ENCODE data around the gene PARP3. TPM values are rescaled to one million over a fixed set of nuclear protein-coding genes. Genes with fewer than 3 reads are reported as not detected.
A peak's percentile ranks its signal among the peaks of the same experiment; 100 is the strongest.

The PARP3 gene
- total RNA-seq, 1 donor from 2014 or later, result 4.8 TPM

DNA sequence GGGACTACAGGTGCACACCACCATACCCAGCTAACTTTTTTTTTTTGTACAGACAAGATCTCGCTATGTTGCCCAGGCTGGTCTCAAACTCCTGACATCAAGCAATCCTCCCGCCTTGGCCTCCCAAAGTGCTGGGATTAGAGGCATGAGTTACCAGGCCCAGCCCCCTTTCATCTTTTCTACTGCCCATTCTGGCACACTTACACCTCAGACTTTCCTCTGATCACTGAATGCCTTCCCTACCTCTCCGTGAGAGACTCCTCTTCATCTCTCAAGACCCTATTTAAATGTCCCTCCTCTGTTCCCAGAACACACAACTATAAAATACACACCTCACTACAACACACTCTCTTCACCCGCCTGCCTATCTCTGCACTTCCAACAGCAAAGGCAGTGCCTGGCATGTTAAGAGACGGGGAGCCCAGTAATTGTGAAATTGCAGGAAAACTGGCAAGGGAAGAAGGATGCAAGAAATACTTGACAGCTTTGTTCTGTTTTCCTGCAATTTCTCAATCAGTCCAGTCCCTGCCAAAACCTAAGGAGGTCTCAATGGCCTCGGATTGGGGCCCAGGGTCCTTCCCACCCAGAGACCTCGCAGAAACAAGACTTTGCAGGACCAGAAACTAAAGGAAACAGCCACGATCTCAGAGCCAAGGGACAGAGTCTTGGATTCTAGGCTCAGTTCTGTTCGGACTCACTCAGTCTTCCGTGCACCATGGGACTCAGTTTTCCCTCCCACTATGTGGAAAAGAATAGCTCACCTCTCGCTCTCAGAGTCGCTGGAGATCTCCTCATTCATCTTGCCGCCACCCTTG lies 1.3 kb upstream of the PARP3 start:
- H3K27ac Mint-ChIP-seq (ENCODE audit: unreplicated experiment), result peak overlapping the region; percentile 4
- peaks cover 11% of the 10 kb centered on the region for H3K36me3 Mint-ChIP-seq (ENCODE audit: low read depth, unreplicated experiment)
- FAIRE-seq (no peak), DNase-seq (ENCODE audit: low read depth) (no peak)
- Histone ChIP-seq H3K9me3 (ENCODE audit: insufficient read depth, low read depth, low read length) (no peaks in the 10 kb centered on the region), H3K27ac (ENCODE audit: low read depth, low read length) (peak overlapping the region; percentile 20), H4K20me1 (ENCODE audit: insufficient read depth, low read length) (peaks cover 42% of the 10 kb centered on the region), H3K27me3 (ENCODE audit: insufficient read depth, low read length) (no peaks in the 10 kb centered on the region), H3K9ac (ENCODE audit: low read length) (peak overlapping the region; percentile 87), H2AFZ (ENCODE audit: low read depth, low read length) (peak overlapping the region; percentile 67), H3K4me2 (ENCODE audit: low read length) (peak overlapping the region; percentile 96), H3K4me3 (ENCODE audit: insufficient read depth, low read depth, low read length) (peak overlapping the region; percentile 78), H3K4me1 (ENCODE audit: insufficient read depth, low read length) (peaks cover 24% of the 10 kb centered on the region), H3K79me2 (ENCODE audit: insufficient read depth, low read length) (peaks cover 38% of the 10 kb centered on the region), H3K36me3 (ENCODE audit: insufficient read depth, low read length) (peaks cover 2% of the 10 kb centered on the region)
- H3K27me3 Mint-ChIP-seq (ENCODE audit: low read depth, unreplicated experiment), result peaks cover 9% of the 10 kb centered on the region
- H3K9me3 Mint-ChIP-seq (ENCODE audit: unreplicated experiment), result peaks cover 1% of the 10 kb centered on the region
- no peak for TF ChIP-seq EZH2 (IDR thresholded peaks at IDR 0.05; ENCODE audit: insufficient read depth, low read length)
- no peak for TF ChIP-seq CTCF (IDR thresholded peaks at IDR 0.05; ENCODE audit: insufficient read depth, low read depth, low read length)
- H3K4me3 Mint-ChIP-seq (ENCODE audit: unreplicated experiment), result peak overlapping the region; percentile 89
- H3K4me1 Mint-ChIP-seq (ENCODE audit: low read depth, unreplicated experiment), result peaks cover 6% of the 10 kb centered on the region

DNA sequence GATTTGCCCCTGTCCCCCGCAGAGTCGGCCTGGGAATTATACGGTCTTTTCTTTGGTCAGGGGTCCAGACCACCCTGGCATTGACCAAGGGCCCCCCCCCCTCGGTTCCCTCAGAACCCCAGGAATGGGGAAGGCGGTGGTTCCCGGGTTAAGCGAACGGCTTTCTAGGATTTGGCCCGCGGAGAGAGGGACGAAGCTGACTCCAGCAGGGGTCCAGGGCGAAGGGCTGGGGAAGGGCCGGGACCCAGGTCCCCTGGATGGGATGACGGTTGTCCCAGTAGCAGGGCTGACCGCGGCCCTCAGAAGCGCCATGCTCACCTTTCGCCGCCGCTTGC lies 733 bp upstream of the PARP3 start:
- no peak for DNase-seq (ENCODE audit: low read depth)
- TF ChIP-seq CTCF (IDR thresholded peaks at IDR 0.05; ENCODE audit: insufficient read depth, low read depth, low read length) (no peak), EZH2 (IDR thresholded peaks at IDR 0.05; ENCODE audit: insufficient read depth, low read length) (no peak)

More for the DNA sequence above, 733 bp upstream of the PARP3 start:
- peaks cover 38% of the 10 kb centered on the region for H3K79me2 ChIP-seq (ENCODE audit: insufficient read depth, low read length)
- peak overlapping the region; percentile 78 for H3K4me3 ChIP-seq (ENCODE audit: insufficient read depth, low read depth, low read length)
- FAIRE-seq, result no peak
- H3K27ac Mint-ChIP-seq (ENCODE audit: unreplicated experiment), result no peak overlapping the region
- no peaks in the 10 kb centered on the region for H3K9me3 ChIP-seq (ENCODE audit: insufficient read depth, low read depth, low read length)
- no peaks in the 10 kb centered on the region for H3K27me3 ChIP-seq (ENCODE audit: insufficient read depth, low read length)
- H3K4me1 Mint-ChIP-seq (ENCODE audit: low read depth, unreplicated experiment), result peaks cover 6% of the 10 kb centered on the region
- H3K9me3 Mint-ChIP-seq (ENCODE audit: unreplicated experiment), result peaks cover 3% of the 10 kb centered on the region
- H3K4me2 ChIP-seq (ENCODE audit: low read length), result peak overlapping the region; percentile 96
- H3K27me3 Mint-ChIP-seq (ENCODE audit: low read depth, unreplicated experiment), result peaks cover 14% of the 10 kb centered on the region
- H3K9ac ChIP-seq (ENCODE audit: low read length), result peak overlapping the region; percentile 87
- H3K27ac ChIP-seq (ENCODE audit: low read depth, low read length), result peak overlapping the region; percentile 20
- H2AFZ ChIP-seq (ENCODE audit: low read depth, low read length), result peak overlapping the region; percentile 67
- peaks cover 42% of the 10 kb centered on the region for H4K20me1 ChIP-seq (ENCODE audit: insufficient read depth, low read length)
- peaks cover 14% of the 10 kb centered on the region for H3K36me3 Mint-ChIP-seq (ENCODE audit: low read depth, unreplicated experiment)
- H3K36me3 ChIP-seq (ENCODE audit: insufficient read depth, low read length), result no peaks in the 10 kb centered on the region
- H3K4me1 ChIP-seq (ENCODE audit: insufficient read depth, low read length), result peaks cover 24% of the 10 kb centered on the region
- H3K4me3 Mint-ChIP-seq (ENCODE audit: unreplicated experiment), result peak overlapping the region; percentile 89

Measured in astrocyte (in vitro differentiated cells and primary cell).